Sigmoid colon (tissue), 4 donors: Measurements from ENCODE around the gene GMEB2.

Experiments used
- CTCF ChIP-seq, 4 experiments: fragments of 450-650 bp in 3 of 4; fragments of 200-600 bp in 1 of 4; IDR thresholded peaks; one replicate each; pipeline ENCODE4 v1.5.1; 2016 to 2019; ENCODE audit warnings: antibody characterized with exemption in 4 of 4, mild to moderate bottlenecking in 3 of 4, moderate library complexity in 2 of 4
- POLR2A ChIP-seq, 2 donors: fragments of 450-650 bp; IDR thresholded peaks; one replicate each; pipeline ENCODE4 v1.6.1; 2016; ENCODE audit warnings: antibody characterized with exemption in 2 of 2, mild to moderate bottlenecking in 2 of 2, moderate library complexity in 2 of 2
- POLR2AphosphoS5 ChIP-seq, 4 donors: sonication (generic); formaldehyde crosslinking; IDR thresholded peaks; one replicate each; pipeline ENCODE4 v1.6.1; 2017; ENCODE audit warnings: antibody characterized with exemption in 4 of 4

- TF ChIP-seq CTCF (IDR thresholded peaks at IDR 0.05) (no peak), POLR2AphosphoS5 (IDR thresholded peaks at IDR 0.05) (no peak), POLR2A (IDR thresholded peaks at IDR 0.05) (no peak)
Observed at GRCh38 chr20:63622096-63622495, 4.8 kb downstream of the GMEB2 start.
